Lower leg skin (tissue), 3 donors: ENCODE data around the gene PRELID3B.

Experiments used
- POLR2A ChIP-seq, 2 donors: fragments of 450-650 bp; IDR thresholded peaks; one replicate each; pipeline ENCODE4 v1.6.1; 2016 to 2017; ENCODE audit warnings: antibody characterized with exemption in 2 of 2, mild to moderate bottlenecking in 1 of 2, moderate library complexity in 1 of 2
- TF ChIP-seq, protein P1 (sequence below), 3 donors: fragments of 450-650 bp; IDR thresholded peaks; one replicate each; pipeline ENCODE4 v1.5.1; 2016; ENCODE audit warnings: antibody characterized with exemption in 3 of 3, mild to moderate bottlenecking in 3 of 3, moderate library complexity in 2 of 3

DNA sequence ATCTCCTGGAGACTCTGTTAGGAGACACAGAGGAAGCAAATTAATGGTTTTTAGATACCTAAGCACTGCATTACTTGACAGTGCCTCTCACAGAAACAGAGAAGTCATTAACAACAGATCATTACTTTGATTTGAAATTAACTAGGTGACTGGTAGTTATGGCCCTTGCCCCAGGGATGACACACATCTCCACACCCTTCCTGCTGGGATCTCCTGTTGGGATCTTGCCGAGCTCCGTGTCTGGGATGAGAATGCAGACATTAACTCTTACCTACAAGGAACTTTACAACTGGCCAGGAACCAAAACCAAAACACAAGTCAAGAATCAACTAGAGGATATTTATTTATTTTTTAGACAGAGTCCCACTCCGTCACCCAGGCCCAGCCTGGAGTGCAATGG lies 2.2 kb upstream of the PRELID3B start:
- no peak for TF ChIP-seq POLR2A (IDR thresholded peaks at IDR 0.05)
- TF ChIP-seq, protein P1, sequence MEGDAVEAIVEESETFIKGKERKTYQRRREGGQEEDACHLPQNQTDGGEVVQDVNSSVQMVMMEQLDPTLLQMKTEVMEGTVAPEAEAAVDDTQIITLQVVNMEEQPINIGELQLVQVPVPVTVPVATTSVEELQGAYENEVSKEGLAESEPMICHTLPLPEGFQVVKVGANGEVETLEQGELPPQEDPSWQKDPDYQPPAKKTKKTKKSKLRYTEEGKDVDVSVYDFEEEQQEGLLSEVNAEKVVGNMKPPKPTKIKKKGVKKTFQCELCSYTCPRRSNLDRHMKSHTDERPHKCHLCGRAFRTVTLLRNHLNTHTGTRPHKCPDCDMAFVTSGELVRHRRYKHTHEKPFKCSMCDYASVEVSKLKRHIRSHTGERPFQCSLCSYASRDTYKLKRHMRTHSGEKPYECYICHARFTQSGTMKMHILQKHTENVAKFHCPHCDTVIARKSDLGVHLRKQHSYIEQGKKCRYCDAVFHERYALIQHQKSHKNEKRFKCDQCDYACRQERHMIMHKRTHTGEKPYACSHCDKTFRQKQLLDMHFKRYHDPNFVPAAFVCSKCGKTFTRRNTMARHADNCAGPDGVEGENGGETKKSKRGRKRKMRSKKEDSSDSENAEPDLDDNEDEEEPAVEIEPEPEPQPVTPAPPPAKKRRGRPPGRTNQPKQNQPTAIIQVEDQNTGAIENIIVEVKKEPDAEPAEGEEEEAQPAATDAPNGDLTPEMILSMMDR (IDR thresholded peaks at IDR 0.05) = no peak
